Type B pancreatic cell (in vitro differentiated cells): Measurements from ENCODE around the gene SLC2A4RG. TPM values are rescaled to one million over a fixed set of nuclear protein-coding genes. Genes with fewer than 3 reads are reported as not detected.

Source experiments
- DNase-seq: peaks from one replicate; pipeline ENCODE4 v3.0.0; 2021; ENCODE audit warnings: mixed read lengths; ENCODE audit not compliant: unreplicated experiment; ENCODE audit errors: extremely low spot score
- H3K27ac Mint-ChIP-seq: 2 replicates; pipeline ENCODE4 v1.8.0; 2021; ENCODE audit warnings: mild to moderate bottlenecking, mixed read lengths
- H3K27me3 Mint-ChIP-seq: 2 replicates; pipeline ENCODE4 v1.8.0; 2021; ENCODE audit warnings: mixed read lengths
- H3K36me3 Mint-ChIP-seq: 2 replicates; pipeline ENCODE4 v1.8.0; 2021; ENCODE audit warnings: mixed read lengths
- H3K4me1 Mint-ChIP-seq: one replicate; pipeline ENCODE4 v1.8.0; 2021; ENCODE audit warnings: mixed read lengths; ENCODE audit not compliant: unreplicated experiment
- H3K4me3 Mint-ChIP-seq: 2 replicates; pipeline ENCODE4 v1.8.0; 2021; ENCODE audit warnings: mild to moderate bottlenecking, mixed read lengths
- H3K9me3 Mint-ChIP-seq: 2 replicates; pipeline ENCODE4 v1.8.0; 2021; ENCODE audit warnings: mixed read lengths
- total RNA-seq: library from RNA; stranded (reverse); gene quantifications from 2 replicates; pipeline ENCODE4 v1.2.1, GENCODE V29; 2021; ENCODE audit warnings: low replicate concordance
- TF ChIP-seq, protein P1 (sequence below): fragments of 200-600 bp; sonication (generic); conservative IDR thresholded peaks from 2 replicates; pipeline ENCODE4 v1.5.0; 2021; ENCODE audit warnings: antibody characterized with exemption, mild to moderate bottlenecking

The SLC2A4RG gene
- total RNA-seq, 1 donor from 2014 or later: 75.6 TPM

DNA sequence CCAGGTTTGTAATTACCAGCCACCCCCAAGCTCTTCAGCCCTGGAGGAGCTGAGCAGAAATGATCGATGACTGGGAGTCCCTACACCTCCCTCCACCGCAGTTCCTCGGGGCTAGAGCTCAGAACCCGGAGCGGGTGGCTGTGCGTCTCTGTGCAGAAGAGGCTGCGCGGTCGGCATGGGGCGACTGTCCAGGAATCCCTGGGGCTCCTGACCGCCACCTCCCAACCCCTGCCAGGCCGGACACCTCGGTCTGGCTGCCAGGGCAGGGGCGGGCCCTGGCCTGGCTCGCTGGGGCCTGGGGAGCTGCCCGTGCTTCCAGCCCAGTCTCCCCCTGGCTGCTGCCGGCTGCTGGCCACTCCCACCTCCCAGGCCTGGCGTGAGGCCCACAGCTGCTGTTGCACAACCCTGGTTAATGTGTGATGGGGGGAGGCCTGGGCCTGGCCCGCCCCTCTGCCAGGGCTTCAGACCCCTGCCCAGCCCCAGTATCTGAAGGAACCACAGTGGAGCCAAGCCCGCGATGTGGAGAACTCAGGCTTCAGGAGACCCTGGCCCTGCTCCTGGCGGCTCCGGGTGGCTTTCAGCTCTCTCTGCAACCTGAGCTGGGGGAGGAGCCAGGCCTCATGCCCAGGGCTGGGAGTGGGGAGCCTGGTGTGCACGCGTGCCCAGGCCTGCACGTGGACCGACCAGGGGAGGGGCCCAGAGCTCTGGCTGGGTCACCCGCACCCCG is 1.2 kb downstream of the SLC2A4RG start:
- Mint-ChIP-seq H3K9me3 (no peaks in the 10 kb centered on the region), H3K27ac (no peak overlapping the region), H3K4me1 (peaks cover 2% of the 10 kb centered on the region), H3K27me3 (peaks cover 3% of the 10 kb centered on the region), H3K36me3 (no peaks in the 10 kb centered on the region), H3K4me3 (peak overlapping the region; percentile 83)
- DNase-seq: peak; percentile 84
- TF ChIP-seq, protein P1, sequence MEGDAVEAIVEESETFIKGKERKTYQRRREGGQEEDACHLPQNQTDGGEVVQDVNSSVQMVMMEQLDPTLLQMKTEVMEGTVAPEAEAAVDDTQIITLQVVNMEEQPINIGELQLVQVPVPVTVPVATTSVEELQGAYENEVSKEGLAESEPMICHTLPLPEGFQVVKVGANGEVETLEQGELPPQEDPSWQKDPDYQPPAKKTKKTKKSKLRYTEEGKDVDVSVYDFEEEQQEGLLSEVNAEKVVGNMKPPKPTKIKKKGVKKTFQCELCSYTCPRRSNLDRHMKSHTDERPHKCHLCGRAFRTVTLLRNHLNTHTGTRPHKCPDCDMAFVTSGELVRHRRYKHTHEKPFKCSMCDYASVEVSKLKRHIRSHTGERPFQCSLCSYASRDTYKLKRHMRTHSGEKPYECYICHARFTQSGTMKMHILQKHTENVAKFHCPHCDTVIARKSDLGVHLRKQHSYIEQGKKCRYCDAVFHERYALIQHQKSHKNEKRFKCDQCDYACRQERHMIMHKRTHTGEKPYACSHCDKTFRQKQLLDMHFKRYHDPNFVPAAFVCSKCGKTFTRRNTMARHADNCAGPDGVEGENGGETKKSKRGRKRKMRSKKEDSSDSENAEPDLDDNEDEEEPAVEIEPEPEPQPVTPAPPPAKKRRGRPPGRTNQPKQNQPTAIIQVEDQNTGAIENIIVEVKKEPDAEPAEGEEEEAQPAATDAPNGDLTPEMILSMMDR: peak; percentile 27

GRCh38 chr20:63741354-63741675 is 1.7 kb downstream of the SLC2A4RG start:
- Mint-ChIP-seq H3K9me3 (no peaks in the 10 kb centered on the region), H3K27me3 (no peaks in the 10 kb centered on the region), H3K4me1 (peaks cover 3% of the 10 kb centered on the region), H3K4me3 (peak overlapping the region; percentile 67), H3K36me3 (no peaks in the 10 kb centered on the region), H3K27ac (no peak overlapping the region)
- TF ChIP-seq, protein P1: no peak
- no peak for DNase-seq

DNA sequence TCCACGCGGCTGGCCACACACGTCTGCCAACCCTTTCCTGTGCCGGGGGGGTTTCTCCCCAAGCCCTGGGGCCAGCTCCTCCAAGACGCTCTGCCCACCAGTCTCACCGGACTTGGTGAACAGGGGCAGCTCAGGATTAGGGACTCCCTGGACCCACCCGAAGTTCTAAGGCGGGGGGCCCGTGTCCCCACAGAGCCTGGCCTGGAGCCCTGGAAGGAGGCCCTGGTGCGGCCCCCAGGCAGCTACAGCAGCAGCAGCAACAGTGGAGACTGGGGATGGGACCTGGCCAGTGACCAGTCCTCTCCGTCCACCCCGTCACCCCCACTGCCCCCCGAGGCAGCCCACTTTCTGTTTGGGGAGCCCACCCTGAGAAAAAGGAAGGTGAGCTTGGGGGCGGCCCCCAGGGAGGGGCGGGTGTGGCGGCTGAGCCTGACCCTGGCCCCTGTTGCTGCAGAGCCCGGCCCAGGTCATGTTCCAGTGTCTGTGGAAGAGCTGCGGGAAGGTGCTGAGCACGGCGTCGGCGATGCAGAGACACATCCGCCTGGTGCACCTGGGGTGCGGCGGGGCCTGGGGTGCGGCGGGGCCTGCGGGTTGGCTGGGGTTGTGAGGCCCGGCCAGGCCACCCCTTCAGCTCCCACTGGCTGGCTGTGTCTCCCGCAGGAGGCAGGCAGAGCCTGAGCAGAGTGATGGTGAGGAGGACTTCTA is 2.3 kb downstream of the SLC2A4RG start:
- DNase-seq: peak; percentile 70
- Mint-ChIP-seq H3K27me3 (no peaks in the 10 kb centered on the region), H3K4me3 (peak overlapping the region; percentile 67), H3K9me3 (no peaks in the 10 kb centered on the region), H3K36me3 (no peaks in the 10 kb centered on the region), H3K27ac (no peak overlapping the region), H3K4me1 (peaks cover 3% of the 10 kb centered on the region)
- TF ChIP-seq, protein P1: no peak

DNA sequence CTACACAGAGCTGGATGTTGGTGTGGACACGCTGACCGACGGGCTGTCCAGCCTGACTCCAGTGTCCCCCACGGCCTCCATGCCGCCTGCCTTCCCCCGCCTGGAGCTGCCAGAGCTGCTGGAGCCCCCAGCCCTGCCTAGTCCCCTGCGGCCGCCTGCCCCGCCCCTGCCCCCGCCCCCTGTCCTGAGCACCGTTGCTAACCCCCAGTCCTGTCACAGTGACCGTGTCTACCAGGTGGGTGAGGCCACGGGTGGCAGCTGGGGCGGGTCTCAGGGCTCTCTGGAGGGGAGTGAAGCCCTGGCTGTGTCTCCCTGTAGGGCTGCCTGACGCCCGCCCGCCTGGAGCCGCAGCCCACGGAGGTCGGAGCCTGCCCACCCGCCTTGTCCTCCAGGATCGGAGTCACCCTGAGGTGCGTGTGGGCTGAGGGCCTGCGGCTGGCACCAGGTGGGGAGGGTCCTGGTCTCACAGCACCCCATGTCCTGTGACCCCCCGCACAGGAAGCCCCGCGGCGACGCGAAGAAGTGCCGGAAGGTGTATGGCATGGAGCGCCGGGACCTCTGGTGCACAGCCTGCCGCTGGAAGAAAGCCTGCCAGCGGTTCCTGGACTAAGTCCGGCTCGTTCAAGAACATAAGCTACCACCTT is 2.9 kb downstream of the SLC2A4RG start:
- no peak overlapping the region for H3K27ac Mint-ChIP-seq
- H3K4me1 Mint-ChIP-seq: peaks cover 3% of the 10 kb centered on the region
- no peaks in the 10 kb centered on the region for H3K9me3 Mint-ChIP-seq
- TF ChIP-seq, protein P1: no peak
- no peak for DNase-seq
- H3K36me3 Mint-ChIP-seq: no peaks in the 10 kb centered on the region
- no peak overlapping the region for H3K4me3 Mint-ChIP-seq
- H3K27me3 Mint-ChIP-seq: no peaks in the 10 kb centered on the region

DNA sequence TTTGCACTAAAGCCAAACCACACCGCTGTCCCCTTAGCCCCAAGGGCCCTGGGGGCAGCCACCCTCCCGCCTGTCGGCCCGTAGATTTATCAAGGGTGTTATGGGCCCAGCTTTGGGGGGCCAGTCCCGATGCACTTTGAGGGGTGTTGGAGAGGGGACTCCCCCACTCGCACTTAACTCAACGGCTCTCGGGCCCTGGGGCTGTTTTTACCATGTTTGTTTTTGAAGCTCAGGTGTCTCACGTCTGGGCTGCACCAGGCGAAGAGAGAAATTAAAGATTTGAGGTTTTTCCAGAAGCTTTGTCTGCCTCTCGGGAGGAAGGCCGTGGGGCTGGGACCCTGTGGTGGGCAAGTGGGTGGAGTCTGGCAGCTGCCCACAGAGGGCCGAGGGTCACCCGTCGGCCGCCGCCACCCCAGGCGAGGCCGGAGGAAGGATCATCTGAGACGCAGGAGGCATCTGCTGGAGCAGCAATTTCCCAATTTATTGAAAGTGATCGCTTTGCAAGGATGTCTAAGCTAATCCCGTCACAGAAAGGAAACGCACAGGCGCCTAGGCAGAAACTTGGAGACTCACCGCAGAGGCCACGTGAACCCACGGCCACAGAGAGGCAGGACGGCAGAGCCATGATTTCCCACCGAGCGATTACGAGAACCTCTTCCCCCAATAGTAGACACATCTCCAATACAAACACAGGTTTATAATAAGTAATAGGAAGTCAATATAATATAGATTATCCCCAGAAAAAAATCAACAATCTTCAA is 3.8 kb downstream of the SLC2A4RG start:
- peak overlapping the region; percentile 29 for H3K27ac Mint-ChIP-seq
- no peaks in the 10 kb centered on the region for H3K27me3 Mint-ChIP-seq
- peaks cover 3% of the 10 kb centered on the region for H3K4me1 Mint-ChIP-seq
- TF ChIP-seq, protein P1: no peak
- no peak for DNase-seq
- no peak overlapping the region for H3K4me3 Mint-ChIP-seq
- no peaks in the 10 kb centered on the region for H3K36me3 Mint-ChIP-seq
- H3K9me3 Mint-ChIP-seq: no peaks in the 10 kb centered on the region
